Fibroblast of lung (primary cell): ENCODE results near the gene EIF4EBP2. TPM values are rescaled to one million over a fixed set of nuclear protein-coding genes. Genes with fewer than 3 reads are reported as not detected.

Source experiments
- DNase-seq, 2 donors: peaks; one replicate each; pipeline versions ENCODE4 v3.0.0 to v3.0.0-alpha.2; 2010; ENCODE audit warnings: low read depth in 2 of 2
- H2AFZ ChIP-seq: 2 replicates; pipeline ENCODE4 v1.5.1; 2012; ENCODE audit warnings: low read length, control low read depth, inconsistent platforms
- H3K27ac ChIP-seq: 2 replicates; pipeline ENCODE4 v1.5.1; 2011; ENCODE audit warnings: low read length, control low read depth; ENCODE audit not compliant: insufficient read depth
- H3K27me3 ChIP-seq: 2 replicates; pipeline ENCODE4 v1.5.1; 2011; ENCODE audit warnings: mild to moderate bottlenecking, low read length; ENCODE audit not compliant: control insufficient read depth, insufficient read depth
- H3K36me3 ChIP-seq: 2 replicates; pipeline ENCODE4 v1.5.1; 2011; ENCODE audit warnings: low read length; ENCODE audit not compliant: control insufficient read depth, insufficient read depth
- H3K4me1 ChIP-seq: 2 replicates; pipeline ENCODE4 v1.5.1; 2011; ENCODE audit warnings: low read length; ENCODE audit not compliant: control insufficient read depth, insufficient read depth; ENCODE audit errors: extremely low read depth
- H3K4me2 ChIP-seq: 2 replicates; pipeline ENCODE4 v1.5.1; 2011; ENCODE audit warnings: low read length, control low read depth; ENCODE audit not compliant: insufficient read depth; ENCODE audit errors: extremely low read depth
- H3K4me3 ChIP-seq, 4 experiments: fragments of 200-600 bp in 1 of 4; sonication (generic) in 1 of 4; replicated peaks in 1 of 4; 2 replicates each; pipeline ENCODE4 v1.5.1; 2011 to 2016; ENCODE audit warnings: low read length in 4 of 4, low read depth in 3 of 4, mild to moderate bottlenecking in 3 of 4, control low read depth in 2 of 4, inconsistent platforms in 1 of 4, mixed read lengths in 1 of 4; ENCODE audit not compliant: insufficient read depth in 1 of 4; ENCODE audit errors: control extremely low read depth in 1 of 4
- H3K79me2 ChIP-seq: 2 replicates; pipeline ENCODE4 v1.5.1; 2012; ENCODE audit warnings: mild to moderate bottlenecking, low read length, inconsistent platforms; ENCODE audit not compliant: control insufficient read depth, insufficient read depth
- H3K9ac ChIP-seq: 2 replicates; pipeline ENCODE4 v1.5.1; 2011; ENCODE audit warnings: mild to moderate bottlenecking, low read length, control low read depth; ENCODE audit not compliant: insufficient read depth
- H3K9me3 ChIP-seq: 2 replicates; pipeline ENCODE4 v1.5.1; 2012; ENCODE audit warnings: low read depth, low read length; ENCODE audit not compliant: control insufficient read depth, insufficient read depth
- H4K20me1 ChIP-seq: 2 replicates; pipeline ENCODE4 v1.5.1; 2011; ENCODE audit warnings: low read length; ENCODE audit not compliant: control insufficient read depth, insufficient read depth; ENCODE audit errors: extremely low read depth
- CTCF ChIP-seq, 2 donors: IDR thresholded peaks in 1 of 2; conservative IDR thresholded peaks in 1 of 2; 1 replicate in 1 of 2; 2 replicates in 1 of 2; pipeline ENCODE4 v1.5.1; 2011 to 2012; ENCODE audit warnings: low read length in 2 of 2, control low read depth in 1 of 2, inconsistent platforms in 1 of 2, low read depth in 1 of 2, mild to moderate bottlenecking in 1 of 2
- EZH2 ChIP-seq: IDR thresholded peaks from 2 replicates; pipeline ENCODE4 v1.5.1; 2012; ENCODE audit warnings: low read length, control low read depth, mild to moderate bottlenecking; ENCODE audit errors: missing control alignments
- polyA minus RNA-seq: library from RNA; depleted of rRNA, polyadenylated mRNA; stranded (reverse); fragments of >200 nt; gene quantifications from 2 replicates; pipeline ENCODE4 v1.2.3, GENCODE V29; 2011; ENCODE audit warnings: low replicate concordance
- polyA plus RNA-seq, 2 donors: library from polyadenylated mRNA; depleted of rRNA in 1 of 2; stranded (reverse) in 1 of 2; unstranded in 1 of 2; fragments of >200 nt; gene quantifications; 2 replicates each; pipeline ENCODE4 v1.2.1, GENCODE V29; 2011 to 2012; ENCODE audit warnings: missing spikeins in 1 of 2
- total RNA-seq: library from RNA; depleted of rRNA; stranded (reverse); fragments of >200 nt; gene quantifications from 2 replicates; pipeline ENCODE4 v1.2.1, GENCODE V29; 2014

EIF4EBP2 gene
- total RNA-seq, result 18.0 and 21.8 TPM in 2 replicates
- 41.5 and 44.9 TPM in 2 replicates for polyA plus RNA-seq
- 25.9 and 30.3 TPM in 2 replicates for polyA plus RNA-seq (2012)
- polyA minus RNA-seq, result 25.6 and 26.2 TPM in 2 replicates

DNA sequence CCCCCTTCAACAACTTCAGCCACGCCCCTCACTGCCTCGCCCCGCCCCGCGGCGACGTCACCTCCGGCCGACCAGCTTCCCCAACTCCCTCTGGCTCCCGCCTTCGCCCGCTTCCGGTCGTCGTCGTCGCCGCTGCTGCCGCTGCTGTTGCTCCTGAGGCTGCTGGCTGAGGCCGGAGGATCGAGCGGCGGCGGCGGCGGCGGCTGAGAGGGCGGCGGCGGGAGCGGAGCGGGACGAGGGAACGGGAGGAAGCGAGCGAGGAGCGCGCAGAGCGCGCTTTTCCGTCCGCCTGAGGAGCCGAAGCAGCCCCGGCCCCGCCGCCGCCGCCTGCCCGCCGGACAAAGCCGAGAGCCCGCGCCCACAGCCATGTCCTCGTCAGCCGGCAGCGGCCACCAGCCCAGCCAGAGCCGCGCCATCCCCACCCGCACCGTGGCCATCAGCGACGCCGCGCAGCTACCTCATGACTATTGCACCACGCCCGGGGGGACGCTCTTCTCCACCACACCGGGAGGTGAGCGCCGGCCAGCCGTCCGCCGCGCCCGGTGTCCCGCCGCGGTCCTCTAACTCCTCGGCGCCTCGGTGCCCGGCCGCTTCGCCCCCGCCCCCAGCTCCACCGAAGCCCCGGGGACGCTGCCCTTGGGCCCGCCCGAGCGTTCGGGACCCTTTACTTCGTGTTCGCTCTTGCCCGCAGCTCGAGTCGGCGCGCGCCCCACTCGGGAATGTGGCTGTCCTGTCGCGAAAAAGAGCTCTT lies at the start of gene EIF4EBP2:
EIF4EBP2 (plus strand) TSS at position 110 of the 751 bp plus-strand sequence; CDS start at position 367, 257 bp downstream.
- Histone ChIP-seq H3K9ac (peak within 1 kb of the TSS; percentile 94), H2AFZ (peak within 1 kb of the TSS; percentile 38), H3K36me3 (no peaks in the 10 kb centered on the region), H3K4me1 (no peaks in the 10 kb centered on the region), H3K27me3 (no peaks in the 10 kb centered on the region), H3K27ac (peak within 1 kb of the TSS; percentile 95), H3K9me3 (no peaks in the 10 kb centered on the region), H3K4me3 (peak within 1 kb of the TSS; percentile 33 to 95 (median 62)), H3K4me2 (peak within 1 kb of the TSS; percentile 84), H4K20me1 (no peaks in the 10 kb centered on the region), H3K79me2 (peaks cover 36% of the 10 kb centered on the region)
- TF ChIP-seq EZH2 (no peak), CTCF (conservative IDR thresholded peaks at IDR 0.05 in 1 of 2, IDR thresholded peaks at IDR 0.05 in 1 of 2; ENCODE audit: low read depth in 1 of 2, low read length in 2 of 2) (no peak)
- peak; percentile 92 to 96 for DNase-seq

DNA sequence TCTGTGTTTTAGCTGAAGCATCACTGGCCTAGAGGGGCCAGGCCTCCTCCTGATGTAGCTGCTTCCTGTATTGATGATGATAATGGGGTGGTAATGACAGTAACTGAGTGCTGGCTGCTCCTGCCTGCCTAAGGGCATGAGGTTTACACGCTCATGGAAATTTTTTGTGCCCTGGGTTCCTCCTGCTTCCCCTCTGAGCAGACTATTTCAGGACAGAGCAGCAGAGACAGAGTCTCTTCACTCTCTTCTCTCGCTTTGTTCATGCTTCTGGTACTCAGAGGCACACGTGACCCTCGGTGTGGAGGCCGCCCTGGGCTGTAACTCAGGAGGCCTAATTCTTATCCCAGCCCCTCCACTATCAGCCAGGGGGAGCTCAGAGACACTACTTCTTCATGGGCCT lies 49.4 kb upstream of the EIF4EBP2 start:
- Histone ChIP-seq H3K27ac (no peak overlapping the region), H3K9ac (no peak overlapping the region), H3K4me2 (no peak overlapping the region), H3K9me3 (no peaks in the 10 kb centered on the region), H3K4me1 (peaks cover 9% of the 10 kb centered on the region), H3K4me3 (no peak overlapping the region), H4K20me1 (no peaks in the 10 kb centered on the region), H3K36me3 (no peaks in the 10 kb centered on the region), H3K27me3 (no peaks in the 10 kb centered on the region), H3K79me2 (no peaks in the 10 kb centered on the region), H2AFZ (no peak overlapping the region)
- TF ChIP-seq CTCF (conservative IDR thresholded peaks at IDR 0.05 in 1 of 2, IDR thresholded peaks at IDR 0.05 in 1 of 2; ENCODE audit: low read depth in 1 of 2, low read length in 2 of 2), result no peak
- DNase-seq, result no peak

DNA sequence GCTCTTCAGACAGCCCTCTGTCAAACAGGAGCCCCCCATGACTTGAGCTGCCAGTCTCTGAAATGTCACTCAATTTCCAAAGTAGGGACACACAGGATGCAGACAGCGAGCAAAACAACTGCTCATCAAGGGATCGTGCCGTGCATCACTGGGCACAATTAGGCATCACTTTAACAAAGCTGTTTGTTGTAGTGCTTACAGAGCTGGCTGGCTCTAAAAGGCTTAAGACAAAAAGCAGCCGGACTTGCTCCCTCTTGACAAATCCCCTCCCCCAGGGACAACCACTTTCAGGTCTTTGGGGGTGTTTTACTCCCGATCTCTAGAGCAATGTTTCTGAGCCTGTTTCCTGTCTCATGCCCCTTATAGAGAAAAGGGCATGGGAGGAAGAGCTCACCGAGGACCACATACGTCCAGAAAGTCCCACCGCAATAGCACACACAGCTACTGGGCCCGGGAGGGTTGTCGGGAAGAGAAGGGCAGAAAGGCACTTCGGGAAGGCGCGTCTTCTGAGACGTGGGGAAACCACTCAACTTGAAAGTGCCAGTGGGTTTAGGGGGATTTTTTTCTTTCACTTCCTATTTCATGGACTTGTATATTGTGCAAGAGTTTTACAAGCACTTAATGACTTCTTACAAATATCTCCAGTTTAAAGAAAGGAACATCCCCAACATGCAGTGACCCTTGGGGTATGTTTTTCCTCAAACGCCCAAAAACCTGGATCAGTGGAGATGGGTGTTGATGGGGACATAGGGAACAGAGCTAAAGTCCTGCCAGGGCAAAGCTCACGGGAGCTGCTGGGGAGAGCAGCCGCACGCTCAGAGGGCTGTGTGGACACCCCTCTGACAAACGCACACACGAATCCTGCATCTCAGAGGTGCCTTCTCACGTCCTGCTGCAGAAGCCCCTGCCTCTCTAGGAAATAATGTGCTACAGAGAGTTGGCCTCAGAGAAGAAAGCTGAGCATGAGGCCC lies 48.6 kb upstream of the EIF4EBP2 start:
- TF ChIP-seq EZH2, result no peak
- TF ChIP-seq CTCF (conservative IDR thresholded peaks at IDR 0.05 in 1 of 2, IDR thresholded peaks at IDR 0.05 in 1 of 2; ENCODE audit: low read depth in 1 of 2, low read length in 2 of 2), result no peak
- H3K4me1 ChIP-seq, result peaks cover 9% of the 10 kb centered on the region
- no peak overlapping the region for H3K27ac ChIP-seq
- H3K27me3 ChIP-seq, result no peaks in the 10 kb centered on the region
- DNase-seq, result peak in 1 of 2 donors; percentile 39
- H3K36me3 ChIP-seq, result no peaks in the 10 kb centered on the region
- H3K4me2 ChIP-seq, result no peak overlapping the region
- no peak overlapping the region for H3K4me3 ChIP-seq
- H2AFZ ChIP-seq, result no peak overlapping the region
- H3K9ac ChIP-seq, result no peak overlapping the region
- H4K20me1 ChIP-seq, result no peaks in the 10 kb centered on the region
- no peaks in the 10 kb centered on the region for H3K79me2 ChIP-seq
- no peaks in the 10 kb centered on the region for H3K9me3 ChIP-seq
